HCEC 1CT (cell line): ENCODE data around the gene ZNF365.
"Not testable (repeated sequence)": the region's sequence is repeated elsewhere in the genome, so short reads cannot be mapped to it uniquely, and the experiment has no call there.

ENCODE experiments used
- DNase-seq: peaks from one replicate; pipeline ENCODE4 v3.0.0-alpha.2; 2017

ZNF365 gene

DNA sequence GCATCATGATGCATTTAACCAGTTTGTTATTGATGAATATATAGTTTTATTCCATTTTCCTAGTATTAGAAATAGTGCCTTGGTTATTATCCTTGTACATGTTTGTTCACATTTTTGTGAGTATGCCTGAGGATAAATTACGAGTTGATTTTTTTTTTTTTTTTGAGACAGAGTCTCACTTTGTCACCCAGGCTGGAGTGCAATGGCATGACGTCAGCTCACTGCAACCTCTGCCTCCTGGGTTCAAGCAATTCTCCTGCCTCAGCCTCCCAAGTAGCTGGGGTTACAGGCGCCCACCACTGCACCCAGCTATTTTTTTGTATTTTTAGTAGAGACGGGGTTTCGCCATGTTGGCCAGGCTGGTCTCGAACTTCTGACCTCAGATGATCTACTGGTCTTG is 4.7 kb downstream of the ZNF365 start:
- DNase-seq = not testable (repeated sequence)

DNA sequence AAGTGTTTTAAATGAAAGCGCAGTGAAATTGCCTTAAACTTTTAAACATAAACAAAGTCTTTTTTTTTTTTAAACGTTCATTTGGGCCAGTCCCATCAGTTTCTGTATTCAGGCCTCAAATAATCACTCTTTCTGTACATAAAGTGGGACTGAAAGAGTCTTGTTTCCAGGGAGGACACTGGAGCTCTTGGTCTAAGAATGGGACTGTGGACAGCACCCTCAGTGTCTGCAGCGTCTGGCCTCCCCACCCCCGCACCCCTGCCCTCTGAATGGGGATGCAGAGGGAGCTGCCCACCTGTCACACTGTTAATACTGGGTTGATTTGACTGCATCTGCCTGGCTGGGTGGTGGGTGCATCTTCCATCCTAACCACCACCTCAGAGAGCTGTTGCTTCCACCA is 5.2 kb downstream of the ZNF365 start:
- no peak for DNase-seq

DNA sequence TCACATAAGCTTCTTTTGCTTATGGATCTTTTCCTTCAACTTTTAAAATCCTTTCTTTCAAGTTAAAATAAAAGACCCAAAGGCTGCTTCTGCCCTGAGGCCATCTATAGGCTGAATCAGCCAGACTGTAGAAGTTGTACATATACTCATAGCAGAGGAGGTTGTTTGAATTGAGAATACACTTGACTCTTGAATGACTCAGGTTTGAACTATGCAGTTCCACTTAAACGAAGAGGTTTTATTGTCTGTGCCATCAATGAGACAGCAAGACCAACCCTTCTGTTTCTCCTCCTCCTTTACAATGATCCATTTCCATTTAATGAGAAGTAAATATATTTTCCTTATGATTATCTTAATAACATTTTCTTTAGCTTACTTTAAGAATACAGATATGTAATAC is 5.8 kb downstream of the ZNF365 start:
- DNase-seq = peak; percentile 79

DNA sequence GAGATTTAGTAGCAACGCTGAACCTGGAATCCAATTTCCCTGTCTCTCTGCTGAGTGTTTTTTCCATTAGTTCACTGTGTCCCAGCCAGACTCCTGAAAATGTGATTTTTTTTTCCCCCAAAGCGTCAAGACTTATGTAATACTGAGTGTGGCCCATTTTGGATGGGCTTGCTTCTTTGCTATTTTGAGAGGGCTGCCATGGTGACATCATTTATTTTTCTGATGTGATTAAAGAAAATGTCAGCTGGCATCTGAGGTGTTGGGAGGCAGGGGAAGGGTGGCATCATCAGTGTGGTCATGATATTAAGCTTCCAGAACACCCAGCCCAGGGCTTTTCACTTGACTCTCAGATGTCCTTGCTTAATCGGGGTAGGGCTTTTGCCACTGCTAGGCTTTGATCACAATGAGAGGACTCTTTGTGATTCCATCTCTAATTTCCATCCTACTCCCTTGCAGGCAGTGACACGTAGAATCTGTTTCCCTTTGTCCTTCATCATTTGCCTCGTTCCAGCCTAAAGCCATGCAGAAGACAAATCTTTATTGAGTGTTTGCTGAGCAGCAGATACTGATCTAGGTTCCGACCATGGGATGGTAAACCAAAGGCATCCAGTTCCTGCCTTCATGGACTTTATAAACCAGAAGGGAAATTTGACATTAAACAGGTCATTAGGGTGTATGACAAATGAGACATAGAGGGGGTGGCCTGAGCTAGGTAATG is 7.4 kb downstream of the ZNF365 start:
- no peak for DNase-seq

DNA sequence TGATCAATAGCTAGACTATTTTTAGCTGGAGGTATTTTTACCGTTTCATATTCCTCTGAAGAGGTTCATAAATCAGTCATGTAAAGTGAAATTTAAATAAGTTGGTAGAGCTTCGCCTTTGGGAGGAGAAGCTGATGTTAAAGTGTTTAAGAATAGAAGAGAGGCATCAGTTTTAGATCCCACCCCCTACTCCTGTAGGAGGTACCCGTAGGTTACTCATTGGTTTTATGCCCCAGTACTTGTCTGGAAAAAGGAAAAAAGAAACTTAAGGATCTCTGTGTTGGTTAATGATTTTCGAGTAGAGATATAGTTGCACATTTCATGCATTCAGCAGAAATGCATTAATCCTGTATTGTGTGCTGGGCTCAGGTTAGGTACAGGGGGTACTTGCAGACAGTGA is 8.7 kb downstream of the ZNF365 start:
- no peak for DNase-seq

DNA sequence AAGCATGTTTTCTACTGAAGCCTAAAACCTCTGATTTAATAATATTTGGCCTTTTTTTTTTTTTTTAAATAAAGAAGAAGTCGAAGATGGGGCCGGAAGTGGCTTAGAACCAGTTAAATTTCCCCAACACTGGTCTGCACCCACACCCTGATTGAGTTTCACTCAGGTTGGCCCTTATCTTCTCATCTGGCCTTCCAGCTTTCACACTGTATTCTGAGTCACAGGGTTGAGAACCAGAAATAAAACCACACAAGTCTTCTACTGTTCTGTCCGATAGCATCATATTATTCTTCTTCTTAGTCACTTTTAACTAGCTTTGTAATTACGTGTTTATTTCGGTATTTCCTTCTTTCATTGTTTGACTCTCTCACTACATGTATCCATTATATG is 9.9 kb downstream of the ZNF365 start:
- peak; percentile 62 for DNase-seq

DNA sequence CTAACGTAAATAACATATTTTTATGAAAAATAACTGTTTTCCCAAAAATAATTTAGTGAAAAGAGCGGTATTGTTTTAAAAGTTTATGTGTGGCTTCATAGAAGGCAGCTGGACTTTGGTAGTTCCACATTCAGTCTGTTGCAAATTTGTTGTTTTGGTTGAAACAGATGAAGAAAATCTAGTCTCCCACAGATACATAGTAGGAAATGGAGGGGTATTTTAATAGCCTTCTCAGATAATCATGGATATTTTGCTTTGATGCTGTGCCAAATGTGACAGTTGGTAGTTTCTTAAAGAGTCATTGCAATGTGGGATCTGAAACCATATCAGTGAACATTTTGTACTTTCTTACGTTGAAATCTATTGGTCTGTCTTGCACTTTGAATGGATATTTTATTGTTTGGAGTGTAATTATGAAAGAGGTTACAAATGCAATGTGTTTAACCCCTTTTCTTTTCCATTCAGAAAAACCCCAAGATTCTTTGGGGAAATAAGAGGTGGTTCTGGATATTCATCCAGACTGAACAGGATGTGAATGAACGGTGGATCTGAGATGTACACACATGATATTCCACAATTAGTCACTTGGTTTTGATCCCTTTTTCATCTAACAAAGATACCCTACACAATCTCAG is 10.4 kb downstream of the ZNF365 start:
- no peak for DNase-seq

DNA sequence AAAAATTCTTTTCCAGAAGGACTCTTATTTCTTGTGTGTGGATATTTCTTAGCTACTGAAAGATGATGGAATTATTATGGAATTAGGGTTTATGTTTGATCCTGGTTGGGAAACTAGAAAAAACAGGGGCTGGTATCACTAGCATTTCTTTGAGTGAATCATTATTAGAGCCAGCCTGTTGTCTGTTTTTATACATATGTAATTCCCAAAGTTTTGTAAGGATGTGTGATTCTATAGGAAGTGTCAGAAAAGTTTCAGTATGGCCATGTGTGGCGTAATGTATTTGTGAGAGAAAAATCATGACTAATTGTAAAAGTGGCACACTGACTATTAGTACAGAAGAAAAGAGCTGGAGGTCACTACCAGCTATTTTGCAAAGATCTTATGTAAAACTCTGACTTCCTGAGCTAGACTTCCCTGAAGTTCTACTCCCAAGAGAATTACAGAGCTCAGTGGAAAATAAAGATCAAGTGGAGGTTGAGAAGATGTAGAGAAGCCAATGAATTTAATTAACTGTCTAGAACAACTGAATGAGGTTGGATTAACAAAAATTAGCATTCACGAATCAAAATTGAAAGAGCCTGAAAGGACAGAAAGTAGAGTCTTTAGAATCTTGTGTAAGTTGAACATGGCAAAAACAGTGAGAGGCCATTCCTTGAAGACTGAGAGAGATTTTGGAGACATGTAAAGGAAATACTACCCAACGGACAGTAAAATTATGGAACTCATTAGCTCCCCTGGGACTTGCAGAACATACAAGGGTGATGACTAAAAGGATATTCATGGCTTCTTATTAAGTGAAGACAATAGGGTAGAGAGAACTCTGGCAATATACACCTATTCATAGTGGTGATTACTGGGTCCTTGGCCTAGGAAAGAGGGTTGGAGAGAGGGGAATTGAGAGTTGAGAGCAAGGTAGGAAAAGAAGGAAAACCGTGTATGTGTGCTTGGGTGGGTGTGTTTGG is 12.5 kb downstream of the ZNF365 start:
- DNase-seq = no peak

DNA sequence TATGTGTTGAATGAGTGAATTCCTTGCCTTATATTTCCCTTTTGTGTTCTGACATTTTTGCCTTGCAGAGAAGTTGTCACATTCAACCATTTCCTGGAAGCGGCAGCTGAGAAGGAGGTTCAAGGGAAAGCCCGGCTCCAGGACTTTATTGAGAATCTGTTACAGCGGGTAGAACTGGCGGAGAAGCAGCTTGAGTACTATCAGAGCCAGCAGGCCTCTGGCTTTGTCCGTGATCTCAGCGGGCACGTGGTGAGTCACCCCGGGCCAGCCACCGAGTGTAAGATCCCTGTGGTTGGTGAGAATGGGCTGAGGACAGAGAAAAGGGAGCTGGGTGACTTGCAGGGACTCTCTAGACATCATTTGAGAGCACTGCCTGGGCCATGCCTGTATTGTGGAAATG is 14.2 kb downstream of the ZNF365 start:
- no peak for DNase-seq

DNA sequence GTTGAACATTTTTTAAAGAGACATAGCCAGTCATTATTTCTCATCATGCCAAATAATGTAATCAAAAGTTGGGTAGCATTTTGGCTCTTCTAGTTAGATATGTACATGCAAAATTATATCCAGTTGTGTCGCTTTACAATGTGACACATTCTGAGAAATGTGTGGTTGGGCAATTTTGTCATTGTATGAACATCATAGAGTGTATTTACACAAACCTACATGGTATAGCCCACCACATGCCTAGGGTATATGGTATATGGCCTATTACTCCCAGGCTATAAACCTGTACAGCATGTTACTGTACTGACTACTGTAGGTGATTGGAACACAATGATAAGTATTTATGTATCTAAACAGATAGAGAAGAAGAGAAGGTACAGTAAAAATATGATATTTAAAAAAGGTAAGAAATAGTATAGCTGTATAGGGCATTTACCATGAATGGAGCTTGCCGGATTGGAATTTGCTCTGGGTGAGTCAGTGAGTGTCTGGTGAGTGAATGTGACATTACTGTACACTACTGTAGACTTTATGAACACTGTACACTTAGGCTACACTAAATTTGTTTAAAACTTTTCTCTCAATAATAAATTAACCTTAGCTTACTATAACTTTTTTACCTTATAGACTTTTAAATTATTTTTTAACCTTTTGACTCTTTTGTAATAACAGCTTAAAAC is 16.5 kb downstream of the ZNF365 start:
- no peak for DNase-seq

DNA sequence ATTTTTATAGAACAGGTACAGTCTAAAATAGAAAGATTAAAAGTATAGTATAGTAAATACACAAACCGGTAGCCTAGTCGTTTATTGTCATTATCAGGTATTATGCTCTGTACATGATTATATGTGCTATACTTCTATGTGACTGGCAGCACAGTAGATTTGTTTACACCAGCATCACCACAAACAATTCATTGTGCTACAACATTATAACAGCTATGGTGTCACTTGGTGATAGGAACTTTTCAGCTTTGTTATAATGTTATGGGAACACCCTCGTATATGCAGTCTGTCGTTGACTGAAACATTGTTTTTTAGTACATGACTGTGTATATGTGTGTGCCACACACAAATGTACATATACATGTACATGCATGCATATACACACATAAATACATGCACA is 19.1 kb downstream of the ZNF365 start:
- DNase-seq = no peak

DNA sequence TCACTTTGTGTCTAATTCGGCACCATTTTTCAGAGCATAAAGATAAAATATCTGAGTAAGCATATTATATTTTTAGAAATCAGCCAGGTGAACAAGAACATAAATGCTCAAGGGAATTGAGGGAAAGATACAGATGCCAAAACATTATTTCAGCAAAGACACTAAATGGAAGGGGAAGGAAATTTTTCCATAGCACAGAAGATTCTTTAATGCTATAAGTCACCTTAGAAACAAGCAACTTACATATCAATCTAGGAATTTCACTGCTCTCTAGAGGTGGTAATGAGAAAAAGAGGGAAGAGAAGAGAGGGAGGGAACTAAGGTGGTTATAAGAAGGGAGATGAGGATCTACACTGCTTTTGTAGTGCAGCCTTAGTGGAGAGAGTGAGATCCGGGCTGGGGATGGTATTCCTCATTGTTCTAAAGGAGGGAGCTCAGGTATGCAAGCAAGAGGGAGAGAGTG is 20.4 kb downstream of the ZNF365 start:
- no peak for DNase-seq

DNA sequence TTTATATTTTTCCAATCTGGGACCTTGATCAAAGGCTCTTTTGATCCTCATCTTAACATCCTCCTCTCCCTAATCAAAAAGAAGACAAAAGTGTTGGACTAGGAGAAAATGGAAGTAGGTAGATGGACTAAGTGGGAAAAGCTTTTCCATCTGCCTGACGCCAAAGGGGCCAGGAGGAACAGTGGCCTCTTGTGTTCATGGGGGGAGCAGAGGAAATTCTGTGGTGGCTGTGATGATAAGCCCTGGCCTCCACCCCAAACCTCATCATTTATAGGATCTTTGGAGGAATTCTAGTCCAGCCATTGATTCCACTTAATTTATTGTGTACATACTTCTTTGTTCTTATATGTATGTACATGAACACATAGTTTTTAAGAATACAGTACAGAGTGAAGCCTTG is 21.7 kb downstream of the ZNF365 start:
- DNase-seq = no peak

DNA sequence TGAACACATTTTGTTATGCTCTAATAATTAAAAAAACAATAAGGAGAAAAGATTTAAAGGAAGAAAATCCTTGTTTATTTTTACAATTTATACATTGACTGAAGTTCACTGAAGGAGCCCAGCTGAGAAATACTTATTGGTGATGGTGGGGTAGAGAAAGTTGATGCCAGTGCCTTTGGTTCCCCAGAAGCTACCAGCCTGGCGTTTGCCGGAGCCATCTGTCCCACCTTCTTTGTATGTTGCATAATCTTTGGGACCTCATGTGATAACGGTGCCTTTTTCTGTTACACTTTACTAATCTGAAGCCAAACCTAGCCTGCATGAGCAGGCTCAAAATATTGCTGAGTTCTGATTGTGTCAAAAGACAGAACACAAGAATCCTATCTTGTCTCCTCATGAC is 22.7 kb downstream of the ZNF365 start:
- DNase-seq = no peak

DNA sequence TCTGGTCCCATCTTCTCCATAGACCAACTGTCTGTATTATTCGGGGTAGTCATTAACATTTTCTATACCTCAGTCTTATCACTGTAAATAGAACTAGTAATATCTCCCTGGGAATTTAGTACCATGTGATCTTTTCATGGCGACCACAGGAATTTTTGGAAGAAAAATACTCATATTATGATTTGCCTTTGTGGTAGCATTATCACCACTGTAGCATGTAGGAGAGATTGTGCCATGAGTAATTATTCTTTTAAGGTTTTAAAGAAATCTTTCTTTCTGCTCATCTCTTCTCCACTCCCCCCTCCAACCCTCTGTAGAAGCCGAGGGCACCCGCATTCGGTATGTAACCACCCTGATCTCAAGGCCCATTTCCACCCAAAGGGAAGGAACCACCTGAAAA is 25.0 kb downstream of the ZNF365 start:
- no peak for DNase-seq

DNA sequence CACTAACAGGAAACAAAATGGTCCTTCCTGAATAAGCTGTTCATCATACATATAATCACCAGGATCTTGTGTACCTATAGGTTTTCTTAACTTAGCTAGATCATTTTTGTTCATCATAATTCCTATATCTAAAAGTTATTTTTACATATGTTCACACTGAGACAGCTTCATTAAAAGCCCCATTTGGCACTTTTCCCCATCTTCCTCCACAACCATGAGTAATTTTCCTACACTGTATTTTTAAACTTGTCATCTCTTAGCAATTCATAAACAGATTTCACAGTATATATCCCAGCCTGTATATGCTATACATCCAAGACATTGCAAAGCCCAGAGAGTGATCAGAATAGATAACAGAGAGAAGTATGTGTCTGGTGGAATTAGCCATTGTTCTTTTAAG is 28.3 kb downstream of the ZNF365 start:
- peak; percentile 12 for DNase-seq

DNA sequence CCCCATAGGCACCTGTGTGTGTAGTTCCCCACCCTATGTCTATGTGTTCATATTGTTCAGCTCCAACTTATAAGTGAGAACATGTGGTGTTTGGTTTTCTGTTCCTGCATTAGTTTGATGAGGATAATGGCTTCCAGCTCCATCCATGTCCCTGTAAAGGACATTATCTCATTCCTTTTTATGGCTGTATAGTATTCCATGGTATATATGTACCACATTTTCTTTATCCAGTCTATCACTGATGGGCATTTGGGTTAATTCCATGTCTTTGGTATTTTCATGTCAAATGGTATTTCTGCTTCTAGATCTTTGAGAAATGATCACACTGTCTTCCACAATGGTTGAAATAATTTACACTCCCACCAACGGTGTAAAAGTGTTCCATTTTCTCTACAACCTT is 36.4 kb downstream of the ZNF365 start:
- DNase-seq = not testable (repeated sequence)

DNA sequence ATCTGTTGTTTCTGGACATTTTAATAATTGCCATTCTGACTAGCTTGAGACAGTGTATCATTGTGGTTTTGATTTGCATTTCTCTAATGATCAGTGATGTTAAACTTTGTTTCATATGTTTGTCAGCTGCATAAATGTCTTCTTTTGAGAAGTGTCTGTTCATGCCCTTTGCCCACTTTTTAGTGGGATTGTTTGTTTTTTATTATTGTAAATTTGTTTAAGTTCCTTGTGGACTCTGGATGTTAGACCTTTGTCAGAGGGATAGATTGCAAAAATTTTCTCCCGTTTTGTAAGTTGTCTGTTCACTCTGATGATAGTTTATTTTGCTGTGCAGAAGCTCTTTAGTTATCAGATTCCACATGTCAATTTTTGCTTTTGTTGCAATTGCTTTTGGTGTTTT is 36.8 kb downstream of the ZNF365 start:
- DNase-seq = not testable (repeated sequence)

DNA sequence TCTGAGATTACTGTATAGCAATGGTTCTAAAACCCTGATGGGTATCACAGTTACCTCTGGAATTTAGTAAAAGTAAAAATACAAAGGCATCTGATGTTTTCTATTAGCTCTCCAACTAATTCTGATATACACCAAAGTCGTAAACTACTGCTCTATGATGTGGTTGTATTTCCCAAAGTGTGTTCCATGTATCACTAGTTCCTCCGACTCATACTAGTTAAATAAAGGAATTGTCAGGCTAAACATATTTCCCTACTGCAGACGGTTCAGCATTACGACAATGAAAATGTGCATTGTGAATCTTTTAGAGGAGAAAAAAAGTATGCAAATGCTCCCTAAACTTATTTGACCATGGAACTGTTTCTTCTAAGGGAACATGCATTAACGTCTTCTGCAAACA is 38.9 kb downstream of the ZNF365 start:
- DNase-seq = no peak

DNA sequence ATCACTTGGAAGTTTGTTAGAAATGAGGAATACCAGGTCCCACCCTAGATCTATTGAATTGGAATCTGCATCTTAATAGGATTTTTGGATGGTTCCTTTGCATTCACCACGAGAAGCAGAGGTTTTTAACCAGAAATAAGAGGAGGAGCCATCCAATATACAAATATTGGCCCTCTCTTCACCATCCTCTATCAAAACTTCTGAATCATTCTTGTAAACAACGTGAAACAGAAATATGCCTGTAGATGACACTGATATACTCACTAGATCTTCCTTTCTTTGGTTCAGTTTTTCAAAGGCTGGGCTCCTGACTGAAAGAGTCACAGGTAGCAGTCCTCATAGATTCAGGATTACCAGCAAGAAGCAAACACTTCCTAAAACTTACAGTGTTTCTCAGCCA is 39.5 kb downstream of the ZNF365 start:
- no peak for DNase-seq

DNA sequence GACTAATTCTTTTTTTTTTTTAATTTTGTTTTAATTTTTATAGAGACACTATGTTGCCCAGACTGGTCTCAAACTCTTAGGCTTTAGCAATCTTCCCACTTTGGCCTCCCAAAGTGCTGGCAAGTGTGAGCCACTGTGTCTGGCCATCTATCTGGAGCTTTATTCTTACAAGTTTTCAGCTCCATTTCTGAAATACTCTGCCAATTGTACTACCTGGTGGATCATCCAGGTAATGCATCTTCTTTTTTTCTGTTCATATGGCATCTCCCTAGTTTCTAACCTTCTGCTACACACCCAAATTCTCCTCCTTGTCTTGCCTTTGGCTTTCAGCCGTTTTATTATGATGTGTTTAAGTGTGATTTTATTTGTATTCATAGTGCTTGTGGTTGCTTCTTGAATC is 40.2 kb downstream of the ZNF365 start:
- peak; percentile 8 for DNase-seq

DNA sequence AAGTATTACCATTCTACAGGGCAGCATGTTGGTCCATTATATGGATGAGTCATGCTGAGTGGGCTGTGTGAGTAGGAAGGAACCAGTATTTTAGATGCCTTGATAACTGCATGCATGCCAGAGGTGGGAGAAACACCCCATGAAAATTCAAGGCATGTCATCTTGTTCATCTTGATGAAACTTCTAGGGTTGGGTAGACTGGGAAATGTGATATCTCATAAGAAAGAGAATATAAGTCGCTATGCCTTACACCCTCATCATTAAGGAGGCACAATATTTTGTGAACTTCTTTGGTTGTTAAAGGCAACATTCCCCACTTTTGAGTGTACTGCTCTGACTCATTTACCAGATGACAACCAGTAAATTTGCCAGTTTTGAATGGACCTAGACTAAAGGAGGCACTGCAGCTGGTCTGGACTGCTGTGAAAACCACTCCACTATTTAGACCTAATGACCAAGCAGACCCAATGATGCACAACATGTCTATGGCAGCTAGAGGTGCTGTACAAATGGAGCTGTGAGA is 48.0 kb downstream of the ZNF365 start:
- DNase-seq = peak; percentile 91

DNA sequence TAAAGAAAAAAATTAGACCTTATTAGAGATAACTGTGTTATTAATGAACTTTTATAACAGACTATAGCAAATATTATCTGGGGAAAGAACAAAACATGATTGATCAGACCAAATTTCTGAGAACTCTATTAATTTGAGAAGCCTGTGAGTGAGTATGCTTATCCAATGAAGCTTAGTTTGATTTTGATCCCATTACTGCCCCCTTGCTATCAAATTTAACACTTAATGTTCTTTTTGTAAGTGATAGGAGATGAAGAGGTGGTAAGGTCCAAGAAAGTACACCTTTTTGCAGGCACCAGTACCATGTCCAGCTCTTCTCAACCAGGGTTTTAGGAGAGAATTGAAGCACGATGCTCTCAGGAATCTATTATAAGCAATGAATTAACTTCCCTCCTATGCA is 49.9 kb downstream of the ZNF365 start:
- peak; percentile 6 for DNase-seq
